ENCODE measurements around the gene ST6GALNAC3.
A peak's percentile ranks its signal among the peaks of the same experiment; 100 is the strongest.
"Not testable (repeated sequence)": the region's sequence is repeated elsewhere in the genome, so short reads cannot be mapped to it uniquely, and the experiment has no call there.

ST6GALNAC3 gene

DNA sequence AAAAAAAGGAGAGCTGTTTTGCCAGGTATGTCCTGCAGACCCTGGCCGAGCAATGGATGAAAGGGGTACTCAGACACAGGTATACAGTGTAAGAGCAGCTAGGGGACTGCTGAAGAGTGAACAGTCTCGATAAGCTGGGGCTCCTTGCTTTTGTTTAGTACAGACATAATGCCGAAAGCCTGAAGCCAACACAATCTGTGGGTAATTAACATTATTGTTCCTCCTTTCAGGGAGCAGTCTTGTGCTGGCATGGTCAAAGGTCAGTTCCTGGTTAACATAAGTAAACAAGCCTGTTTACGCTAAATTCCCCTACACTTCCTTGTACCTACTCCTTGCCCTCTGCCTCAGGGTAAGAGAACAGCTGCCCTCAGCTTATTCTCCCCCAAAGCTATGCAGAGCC, 520.5 kb downstream of the ST6GALNAC3 start:
- DNase-seq: no peak

DNA sequence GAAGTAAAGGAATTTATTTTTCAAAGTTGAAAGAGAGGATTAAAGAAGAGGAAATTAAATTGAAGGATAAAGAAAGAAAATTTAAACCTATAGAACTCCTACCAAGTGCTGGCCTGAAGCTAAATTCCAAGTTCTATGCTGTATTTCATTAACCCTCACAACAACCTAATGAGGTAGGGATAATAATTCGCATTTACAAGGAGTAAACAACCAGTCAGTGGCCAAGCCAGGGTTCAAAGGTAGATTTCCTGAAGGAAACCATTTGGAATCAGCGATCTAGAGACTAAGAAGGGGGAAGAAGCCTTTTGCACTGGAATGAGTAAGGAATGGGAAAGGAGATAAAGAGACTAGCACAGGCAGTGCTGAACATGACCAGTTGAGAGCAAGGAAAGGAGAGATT, 526.9 kb downstream of the ST6GALNAC3 start:
- DNase-seq: no peak

DNA sequence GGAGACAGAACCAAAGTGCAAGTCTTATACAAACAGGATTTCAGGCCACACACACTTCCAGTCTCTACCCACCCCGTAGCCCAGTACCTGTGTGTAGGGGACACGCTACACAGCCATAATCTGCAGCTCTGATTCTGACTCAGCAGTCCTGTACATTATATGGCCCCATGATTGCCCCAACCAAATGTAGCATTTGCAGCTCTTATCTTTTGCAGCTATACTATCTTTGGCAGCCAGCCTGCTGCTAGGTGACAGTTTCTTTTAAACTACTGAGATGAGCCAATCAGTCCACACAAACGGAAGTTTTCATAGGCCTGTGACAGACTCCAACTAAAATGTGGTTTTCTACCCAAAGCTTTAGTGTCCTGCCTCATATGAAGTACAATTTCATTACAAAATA, 533.2 kb downstream of the ST6GALNAC3 start:
- no peak for DNase-seq

DNA sequence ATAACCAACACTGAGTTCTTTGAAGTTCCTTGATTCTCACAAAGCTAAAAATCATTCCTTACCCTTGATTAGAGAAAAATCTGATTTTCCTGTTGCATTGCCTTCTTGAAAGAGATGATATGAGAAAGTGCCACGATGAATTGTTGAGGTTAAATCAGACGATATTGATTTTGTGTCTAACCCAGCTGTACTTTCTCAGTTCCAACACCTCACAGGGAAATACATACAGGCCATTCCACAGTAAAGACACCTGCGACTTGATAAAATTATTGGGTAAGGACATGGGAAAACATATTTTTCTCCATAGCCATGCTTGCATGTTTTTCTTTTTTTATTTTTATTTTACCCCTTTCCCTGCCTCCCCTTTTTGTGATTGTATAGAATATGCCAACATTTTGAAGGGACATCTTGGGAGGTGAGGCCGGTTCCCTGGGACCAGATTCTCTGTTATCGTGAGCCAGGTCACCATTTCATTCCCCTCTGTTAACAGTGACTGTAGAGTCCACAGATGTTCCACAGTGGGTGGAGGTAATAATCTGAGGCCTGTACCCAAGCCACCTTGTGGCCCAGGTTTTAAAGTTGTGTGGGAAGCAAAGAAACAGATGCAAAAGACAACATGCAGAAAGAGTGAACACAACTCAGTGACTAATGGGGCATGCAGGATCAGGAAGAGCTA, 537.4 kb downstream of the ST6GALNAC3 start:
- DNase-seq: no peak

DNA sequence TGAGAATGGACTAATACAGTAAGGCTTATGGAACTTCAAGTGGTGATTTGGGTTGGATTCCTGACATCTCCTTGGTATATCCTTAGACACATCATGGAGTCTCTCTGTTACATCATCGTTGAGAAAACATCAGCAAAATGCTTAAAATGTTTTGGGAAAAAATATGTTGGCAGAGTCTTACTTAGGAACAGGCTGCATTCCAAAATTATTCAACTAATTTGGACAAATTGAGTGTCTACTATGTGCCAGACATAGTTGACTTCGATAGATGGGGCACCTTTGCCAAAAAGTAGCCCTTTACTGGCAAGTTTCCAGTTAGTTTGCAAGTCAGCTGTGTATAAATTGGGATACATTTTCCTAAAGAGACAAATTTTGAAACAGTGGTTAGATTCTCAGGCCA, 539.3 kb downstream of the ST6GALNAC3 start:
- no peak for DNase-seq

DNA sequence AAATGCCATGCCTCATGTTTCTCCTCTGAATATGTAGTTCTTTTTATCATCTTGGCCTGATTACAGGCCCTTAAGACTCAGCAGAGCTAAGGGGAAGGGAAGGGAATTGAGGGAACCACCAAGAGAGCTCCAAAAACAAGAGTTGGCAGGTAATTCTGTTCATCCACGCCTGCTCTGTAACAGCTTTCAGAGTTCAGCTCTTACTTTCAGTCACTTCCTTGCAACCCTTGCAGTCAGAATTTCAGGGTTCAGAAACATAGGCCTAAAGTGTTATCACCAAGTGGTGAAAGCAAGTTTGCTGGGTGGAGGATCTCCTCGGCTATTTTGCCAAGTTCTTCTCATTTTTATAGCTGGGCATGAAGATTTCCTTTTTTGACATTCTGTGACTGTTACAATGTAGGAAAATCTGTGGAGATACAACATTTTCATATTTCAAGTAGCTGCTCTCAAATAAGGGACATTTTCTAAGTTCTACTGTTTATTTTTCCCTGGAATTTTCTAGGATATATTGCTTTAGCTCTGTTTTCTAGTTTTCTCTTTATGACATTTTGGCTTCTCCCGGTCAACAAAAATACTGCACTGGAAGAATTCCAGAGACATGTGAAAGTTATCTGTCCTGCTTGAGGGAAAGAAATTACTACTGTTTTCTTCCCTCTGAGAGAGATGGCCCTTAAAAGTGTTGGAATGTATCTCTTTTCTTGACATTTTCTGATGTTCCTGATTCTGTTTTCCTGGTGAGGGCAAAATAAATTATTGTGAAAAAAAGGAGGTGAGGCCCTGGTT, 540.9 kb downstream of the ST6GALNAC3 start:
- no peak for DNase-seq

DNA sequence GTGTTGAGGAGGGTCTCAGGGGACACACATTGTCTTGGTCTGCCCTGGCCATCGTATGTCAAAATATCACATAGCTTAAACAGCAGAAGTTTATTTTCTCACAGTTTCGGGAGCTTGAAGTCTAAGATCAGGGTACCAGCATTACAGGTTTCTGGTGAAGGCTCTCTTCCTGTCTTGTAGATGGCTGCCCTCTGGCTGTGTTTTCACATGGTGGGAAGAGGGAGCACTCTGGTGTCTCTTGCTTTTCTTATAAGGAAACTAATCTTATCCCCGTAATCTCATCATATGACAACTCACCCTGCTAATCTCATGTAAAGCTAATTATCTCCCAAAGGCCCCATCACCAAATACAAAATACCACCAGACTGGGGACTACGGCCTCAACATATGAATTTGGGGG, 545.8 kb downstream of the ST6GALNAC3 start:
- no peak for DNase-seq

DNA sequence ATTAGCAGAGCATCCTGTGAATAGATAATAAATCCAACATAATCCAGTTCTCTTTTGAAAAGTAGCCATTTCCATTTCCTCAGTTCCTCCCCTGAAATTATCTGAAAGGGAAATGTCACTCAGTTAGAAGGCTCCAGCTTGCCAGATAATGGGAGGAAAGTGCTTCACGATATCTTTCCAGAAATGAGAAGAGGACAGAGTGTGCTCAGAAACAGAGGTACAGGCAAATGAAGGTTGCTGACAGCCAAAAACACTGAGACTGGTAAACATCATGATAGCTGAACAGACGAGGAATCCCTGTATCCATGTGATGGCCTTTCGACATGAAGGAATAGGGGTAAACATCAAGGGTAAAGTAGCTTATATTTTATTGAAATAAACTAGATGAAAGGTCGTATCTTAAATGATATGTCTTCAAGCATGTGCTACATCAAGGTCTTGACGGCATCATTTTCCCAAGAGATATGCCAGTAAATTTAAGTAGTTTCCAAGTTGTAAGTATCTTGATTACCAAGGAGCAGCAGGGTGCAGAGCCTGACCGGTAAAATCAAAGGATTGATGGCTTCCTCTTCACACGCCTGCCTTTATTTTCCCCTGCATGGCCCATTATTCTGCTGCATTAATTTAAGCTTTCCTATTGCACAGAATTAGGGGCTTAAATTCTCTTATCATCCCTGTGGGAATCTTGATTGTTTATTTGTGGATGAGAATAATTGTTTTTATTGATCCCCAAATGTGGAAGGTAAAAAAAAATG, 548.4 kb downstream of the ST6GALNAC3 start:
- DNase-seq: no peak

DNA sequence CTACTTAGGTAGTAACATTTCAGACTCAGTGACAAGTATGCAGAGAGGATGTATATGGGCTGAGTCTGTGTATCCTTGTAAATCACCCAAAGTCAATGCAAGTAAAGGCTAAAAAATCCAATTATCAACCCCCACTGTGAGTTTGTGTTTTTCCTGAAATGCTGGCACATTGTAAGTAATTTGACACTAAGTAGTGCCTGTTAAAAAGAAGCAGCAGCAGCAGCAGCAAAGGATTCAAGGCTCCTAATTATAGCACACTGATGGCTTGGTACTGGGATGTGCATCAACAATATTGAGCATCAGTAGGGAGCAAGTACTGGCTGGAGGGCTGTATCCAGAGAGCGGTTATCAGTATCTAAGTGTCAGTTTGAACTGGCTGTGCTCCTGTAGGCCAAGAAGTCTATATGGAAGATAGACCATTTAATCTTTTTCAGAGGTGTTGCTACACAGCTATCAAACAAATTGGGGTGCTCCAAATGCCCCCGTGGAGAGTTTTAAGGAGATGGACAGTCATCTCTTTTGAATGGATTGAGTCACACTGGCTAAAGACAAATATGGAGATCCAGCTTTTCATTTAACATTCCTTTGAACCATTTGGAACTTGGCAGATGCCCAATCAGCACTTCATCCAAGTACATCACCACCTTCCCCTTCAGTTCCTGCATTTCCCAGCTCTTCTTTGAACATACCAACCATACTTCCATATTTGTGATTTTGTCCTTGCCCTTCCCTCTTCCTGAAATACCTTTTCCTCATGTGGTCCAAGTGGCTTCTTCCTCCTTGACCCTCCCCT, 551.5 kb downstream of the ST6GALNAC3 start:
- DNase-seq: no peak

DNA sequence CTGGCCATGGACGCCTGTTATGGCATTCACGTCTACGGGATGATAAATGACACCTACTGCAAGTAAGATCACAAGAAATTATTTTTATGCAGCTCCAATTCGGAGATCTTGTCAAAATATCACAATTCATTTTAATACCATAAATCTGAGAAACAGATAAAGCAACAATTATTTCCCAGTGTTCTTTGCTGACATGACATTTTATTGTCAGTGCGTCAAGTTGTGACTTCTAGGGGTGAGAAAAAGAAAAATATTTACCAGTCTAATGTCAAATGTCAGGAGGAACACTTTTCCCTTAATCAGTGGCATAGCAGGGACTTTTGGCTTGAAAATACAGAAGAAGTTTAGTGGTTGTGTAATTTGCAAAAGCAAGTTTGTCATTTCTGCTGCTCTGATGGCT, 553.0 kb downstream of the ST6GALNAC3 start:
- no peak for DNase-seq

DNA sequence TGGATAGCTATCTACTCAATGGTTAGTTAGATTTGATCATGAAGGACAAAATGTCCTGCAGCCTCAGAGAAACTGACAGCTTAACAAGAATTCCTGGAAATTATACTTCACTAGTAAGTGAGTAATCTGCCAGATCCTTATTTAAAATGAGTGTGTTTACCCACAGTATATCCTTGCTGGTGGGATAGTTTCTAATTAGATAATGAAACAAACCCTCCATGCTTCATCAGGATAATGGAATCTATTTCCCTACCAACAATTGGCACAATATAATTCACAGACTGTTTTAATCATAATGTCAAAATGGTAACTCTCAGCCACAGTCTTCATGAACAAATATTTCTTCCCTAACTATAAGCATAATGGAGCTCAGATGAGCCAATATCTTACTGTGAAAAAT, 553.4 kb downstream of the ST6GALNAC3 start:
- DNase-seq: no peak

DNA sequence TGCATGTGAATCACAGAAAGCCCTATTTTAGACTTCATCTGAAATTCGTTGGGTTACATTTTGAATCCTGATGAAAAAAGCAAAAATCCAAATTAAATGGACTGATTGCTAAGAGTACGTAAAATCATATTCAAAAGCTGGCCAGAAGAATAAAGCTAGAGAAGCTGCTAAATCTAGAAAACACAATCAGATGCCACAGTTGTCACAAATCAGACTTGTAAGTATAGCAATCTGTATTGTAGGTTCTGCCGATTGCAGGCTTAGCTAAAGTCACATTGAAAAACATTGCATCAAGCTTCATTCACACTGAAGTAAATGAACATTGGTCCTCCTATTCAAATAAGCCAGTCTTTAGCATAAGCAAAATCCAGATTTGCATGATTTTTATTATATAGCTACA, 557.6 kb downstream of the ST6GALNAC3 start:
- DNase-seq: peak; percentile 97

DNA sequence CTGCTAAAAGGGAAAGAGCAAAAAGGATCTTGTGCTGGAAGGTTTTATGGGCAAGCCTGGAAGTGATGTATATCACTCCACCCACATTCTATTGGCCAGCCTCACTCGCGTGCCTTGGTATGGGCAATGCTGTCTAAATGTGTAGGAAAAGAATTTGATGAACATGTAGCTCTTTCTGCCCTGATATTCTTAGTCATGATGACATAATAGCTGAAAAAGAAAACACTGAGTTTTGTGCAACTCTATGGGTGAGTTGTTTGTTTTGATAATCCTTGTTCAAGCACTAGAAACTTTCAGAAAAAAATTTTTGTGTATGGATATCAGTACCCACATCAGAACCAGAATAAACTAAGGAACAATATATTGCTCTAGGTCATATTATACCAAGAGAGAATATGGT, 561.2 kb downstream of the ST6GALNAC3 start:
- DNase-seq: no peak

DNA sequence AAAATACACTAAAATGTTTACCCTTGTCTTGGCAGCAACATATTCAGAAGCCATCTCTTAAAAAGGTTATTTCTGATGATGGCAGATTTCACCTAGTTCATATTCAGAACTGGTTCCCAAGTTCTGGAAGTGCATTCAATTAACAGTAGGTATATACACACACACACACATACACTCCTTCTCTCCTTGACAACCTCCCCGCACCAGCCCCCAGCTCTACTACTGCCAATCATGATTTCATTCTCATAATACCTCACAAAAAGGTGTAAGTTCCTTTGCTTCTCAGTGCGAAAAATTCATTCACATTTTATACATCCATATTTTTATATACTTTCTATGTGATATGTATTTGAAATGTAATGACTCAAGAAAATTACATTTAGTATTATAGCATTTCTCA, 564.6 kb downstream of the ST6GALNAC3 start:
- no peak for DNase-seq

DNA sequence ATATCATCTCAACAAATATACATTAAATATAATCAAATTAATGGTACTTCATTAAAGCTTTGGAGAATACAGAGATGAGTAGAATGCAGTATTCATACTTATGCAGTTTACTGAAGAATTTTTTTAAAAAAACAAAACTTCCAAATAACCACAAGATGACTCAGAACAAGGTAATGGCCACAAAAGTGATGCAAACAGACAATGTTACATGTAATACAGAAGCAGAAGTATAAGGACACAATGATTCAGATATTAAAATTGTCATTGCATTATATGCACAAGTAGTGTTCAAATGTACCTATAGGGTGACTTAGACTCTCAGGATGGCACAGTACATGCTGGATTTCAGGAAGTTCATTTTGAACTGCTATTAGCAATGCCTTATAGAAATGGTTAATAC, 565.5 kb downstream of the ST6GALNAC3 start:
- no peak for DNase-seq

DNA sequence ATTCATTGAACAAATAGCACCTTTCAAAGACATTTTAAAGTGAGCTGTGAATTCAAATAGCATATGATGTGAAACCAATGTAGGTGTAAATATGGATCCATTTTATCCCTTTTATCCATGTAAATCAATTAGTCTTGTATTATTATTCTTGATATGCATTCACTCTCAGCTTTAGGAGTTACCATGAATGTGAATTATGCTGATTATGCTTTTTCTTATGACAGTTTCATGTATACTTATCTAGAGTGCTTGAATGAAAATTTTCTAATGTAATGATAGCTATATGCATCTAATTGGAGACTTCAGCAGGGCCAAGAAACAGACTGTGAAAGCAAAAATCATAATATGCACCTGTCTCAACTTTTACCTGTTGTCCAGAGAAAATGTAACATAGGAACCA, 566.2 kb downstream of the ST6GALNAC3 start:
- no peak for DNase-seq

DNA sequence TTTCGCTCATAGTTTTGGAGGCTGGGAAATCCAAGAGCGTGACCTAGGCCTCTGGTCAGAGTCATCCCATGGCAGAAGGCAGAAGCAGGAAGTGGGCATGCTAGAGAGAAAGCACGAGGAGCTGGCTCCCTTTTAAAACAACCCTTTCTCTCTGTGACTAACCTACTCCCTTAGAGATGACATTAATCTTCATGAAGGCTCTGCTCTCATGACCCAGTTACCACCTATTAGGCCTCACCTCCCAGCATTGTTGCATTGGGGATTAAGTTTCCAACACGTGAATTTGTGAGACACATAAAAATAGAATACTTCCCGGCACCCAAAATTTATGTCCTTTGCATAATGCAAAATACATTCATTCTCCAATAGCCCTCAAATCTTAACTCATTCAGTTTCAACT, 569.6 kb downstream of the ST6GALNAC3 start:
- no peak for DNase-seq

DNA sequence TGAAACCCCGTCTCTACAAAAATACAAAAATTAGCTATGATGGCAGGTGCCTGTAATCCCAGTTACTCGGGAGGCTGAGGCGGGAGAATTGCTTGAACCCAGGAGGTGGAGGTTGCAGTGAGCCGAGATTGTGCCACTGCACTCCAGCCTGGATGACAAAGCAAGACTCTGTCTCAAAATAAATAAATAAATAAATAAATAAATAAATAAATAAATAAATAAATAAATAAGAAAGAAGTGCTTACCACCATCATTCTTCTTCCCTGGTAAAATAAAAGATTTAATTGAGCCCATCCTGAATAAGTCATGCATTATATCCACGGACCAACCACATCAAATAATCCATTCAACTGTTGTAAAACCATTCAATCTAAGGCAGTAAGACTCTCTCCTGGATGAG, 578.3 kb downstream of the ST6GALNAC3 start:
- DNase-seq: not testable (repeated sequence)

DNA sequence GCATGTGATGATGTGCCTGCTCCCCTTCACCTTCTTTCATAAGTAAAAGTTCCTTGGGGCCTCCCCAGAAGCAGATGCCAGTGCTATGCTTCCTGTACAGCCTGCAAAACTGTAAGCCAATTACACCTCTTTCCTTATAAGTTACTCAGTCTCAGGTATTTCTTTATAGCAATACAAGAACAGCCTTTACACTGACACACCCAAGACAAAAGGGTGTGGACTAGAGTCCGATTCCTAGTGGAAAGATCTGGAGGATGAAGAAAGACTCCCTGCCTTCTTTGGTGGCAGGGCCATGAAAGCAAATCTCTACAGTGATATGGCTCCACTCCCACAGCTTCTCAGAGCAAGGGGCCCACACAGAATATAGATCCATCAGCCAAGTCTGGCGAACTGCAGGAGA, 583.1 kb downstream of the ST6GALNAC3 start:
- DNase-seq: no peak

DNA sequence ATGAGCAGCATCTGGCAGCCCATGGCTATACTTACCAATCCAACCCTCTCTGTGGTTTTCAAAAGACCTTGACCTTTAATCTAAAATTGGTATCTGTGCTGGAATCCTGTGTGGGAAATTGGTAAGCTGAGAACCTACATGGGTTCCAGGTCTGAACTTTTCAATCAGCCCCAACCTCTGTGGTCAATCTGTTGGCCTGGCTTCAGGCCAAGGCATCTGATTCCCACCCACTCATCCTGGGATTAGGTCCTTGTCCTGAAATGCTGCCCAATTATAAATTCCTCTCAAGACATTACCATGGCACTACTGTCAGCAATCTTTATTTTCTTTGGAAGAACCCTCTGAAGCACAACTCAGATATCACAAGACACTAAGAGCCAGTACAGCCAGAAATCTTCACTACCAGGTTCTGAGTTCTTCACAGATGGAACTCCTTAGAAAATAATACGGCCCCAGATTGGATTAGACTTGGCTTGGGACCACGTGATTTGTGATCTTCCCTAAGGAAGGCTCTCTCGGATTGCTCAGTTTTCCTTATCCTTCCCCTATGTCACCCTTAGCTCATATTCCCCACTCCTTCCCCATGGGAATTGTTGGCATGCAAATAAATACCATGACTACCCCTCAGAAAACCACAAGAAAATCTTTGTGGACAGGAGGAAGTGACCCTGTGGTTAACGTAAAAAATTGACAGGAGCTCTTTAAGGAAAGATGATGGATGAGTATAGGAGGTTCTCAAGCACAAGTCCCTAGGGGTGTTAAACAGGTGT, 584.8 kb downstream of the ST6GALNAC3 start:
- DNase-seq: no peak

DNA sequence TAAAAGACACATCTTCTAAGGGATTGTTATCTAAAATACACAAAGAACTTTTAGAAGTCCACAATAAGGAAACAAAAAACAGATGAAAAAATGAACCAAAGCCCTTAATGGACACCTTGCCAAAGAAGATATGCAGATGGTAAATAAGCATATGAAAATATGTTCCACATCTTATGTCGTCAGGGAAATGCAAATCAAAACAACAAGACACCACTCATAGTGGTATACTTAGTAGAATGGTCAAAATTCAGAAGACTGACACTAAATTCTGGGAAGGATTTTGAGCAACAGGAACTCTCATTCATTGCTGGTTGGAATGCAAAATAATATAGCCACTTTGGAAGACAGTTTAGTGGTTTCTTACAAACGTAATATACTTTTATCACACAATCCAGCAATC, 587.0 kb downstream of the ST6GALNAC3 start:
- no peak for DNase-seq

DNA sequence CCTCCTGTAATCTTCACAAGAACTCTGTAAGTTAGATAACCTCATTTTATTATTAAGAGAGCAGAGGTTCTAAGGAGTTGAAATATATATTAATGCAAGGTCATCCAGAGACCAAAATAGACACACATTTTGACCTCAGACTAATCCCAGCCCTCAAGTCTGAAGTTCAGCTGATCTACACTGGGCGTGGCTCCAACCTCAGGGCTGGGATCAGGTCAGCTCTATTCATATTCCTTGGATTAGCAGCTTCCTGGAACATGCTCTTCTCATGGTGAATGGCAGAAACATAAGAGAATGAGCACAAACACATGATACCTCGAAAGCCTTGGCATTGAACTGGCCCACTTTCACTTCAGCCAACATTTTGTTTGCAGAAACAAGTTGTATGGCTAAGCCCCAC, 592.0 kb downstream of the ST6GALNAC3 start:
- no peak for DNase-seq

Data from NCI-H526 treated with DMSO at 0.1 percent for 48 hours (cell line).